ENCODE data around the gene DNAJC6. TPM values are rescaled to one million over a fixed set of nuclear protein-coding genes. Genes with fewer than 3 reads are reported as not detected.

The DNAJC6 gene
- polyA plus RNA-seq, 1 of the 3 experiments (the other 2 are of a cell fraction): 1.9 TPM

GRCh38 chr1:65409314-65409713, 100.0 kb downstream of the DNAJC6 start:
- Histone ChIP-seq H3K4me2 (no peak overlapping the region), H3K36me3 (replicated peaks in 1 of 2; ENCODE audit: control insufficient read depth in 1 of 2, insufficient read depth in 2 of 2, low read length in 1 of 2) (peaks cover 0 to 22% of the 10 kb centered on the region in 2 experiments), H3F3A (replicated peaks; ENCODE audit: insufficient read depth) (no peaks in the 10 kb centered on the region), H3K4me1 (ENCODE audit: control insufficient read depth in 1 of 2, insufficient read depth in 2 of 2, low read depth in 1 of 2, low read length in 1 of 2) (no peaks in the 10 kb centered on the region), H2AFZ (ENCODE audit: low read depth) (no peak overlapping the region), H3K9ac (no peak overlapping the region), H4K20me1 (ENCODE audit: insufficient read depth) (no peaks in the 10 kb centered on the region), H3K27me3 (ENCODE audit: insufficient read depth) (no peaks in the 10 kb centered on the region), H3K9me3 (no peaks in the 10 kb centered on the region), H3K4me3 (ENCODE audit: low read depth in 2 of 2, low read length in 1 of 2) (no peak overlapping the region), H3K27ac (ENCODE audit: low read depth in 2 of 2, low read length in 1 of 2) (no peak overlapping the region), H3K79me2 (ENCODE audit: insufficient read depth) (no peaks in the 10 kb centered on the region), H3K9me2 (no peaks in the 10 kb centered on the region)
- POLR2A ChIA-PET: no interaction called here
- DNase-seq: no peak
- 68% methylated on average over 1 of the region's 1 CpG for WGBS (ENCODE audit: low lambda C conversion rate)
- TF ChIP-seq CTCF (IDR thresholded peaks at IDR 0.05) (no peak), SMC3 (IDR thresholded peaks at IDR 0.05; ENCODE audit: low read depth, low read length) (no peak), JUND (IDR thresholded peaks at IDR 0.05) (no peak), RAD21 (IDR thresholded peaks at IDR 0.05; ENCODE audit: low read length) (no peak), FOXM1 (IDR thresholded peaks at IDR 0.05; ENCODE audit: low read depth) (no peak)
- CTCF ChIA-PET: interaction anchor here (1.1 to 1.7 kb wide), 3 partner anchors 8 to 278 kb away, joined by 3 to 4 read pairs (median 3); no protein-coding TSS in a partner anchor

GRCh38 chr1:65409816-65410326, 100.5 kb downstream of the DNAJC6 start:
- TF ChIP-seq SMC3 (IDR thresholded peaks at IDR 0.05; ENCODE audit: low read depth, low read length): no peak
- TF ChIP-seq NFIC (IDR thresholded peaks at IDR 0.05; ENCODE audit: borderline replicate concordance): no peak
- TF ChIP-seq FOXJ3 (CRISPR knock-in tag; IDR thresholded peaks at IDR 0.05): no peak
- TF ChIP-seq RCOR1 (IDR thresholded peaks at IDR 0.05; ENCODE audit: low read length): no peak
- no peak for TF ChIP-seq RXRA (IDR thresholded peaks at IDR 0.05; ENCODE audit: borderline replicate concordance, low read depth)
- TF ChIP-seq SIN3A (IDR thresholded peaks at IDR 0.05; ENCODE audit: borderline replicate concordance, low read depth, low read length): no peak
- TF ChIP-seq TEAD4 (IDR thresholded peaks at IDR 0.05; ENCODE audit: borderline replicate concordance, insufficient read depth): no peak
- TF ChIP-seq RFX5 (IDR thresholded peaks at IDR 0.05; ENCODE audit: low read length): no peak
- TF ChIP-seq GATA2 (CRISPR knock-in tag; IDR thresholded peaks at IDR 0.05): no peak
- CTCF ChIA-PET: interaction anchor here (1.1 to 1.7 kb wide), 3 partner anchors 9 to 87 kb away, joined by 3 to 4 read pairs (median 3); no protein-coding TSS in a partner anchor
- POLR2A ChIA-PET: no interaction called here

More at GRCh38 chr1:65409816-65410326, 100.5 kb downstream of the DNAJC6 start:
- no peak overlapping the region for H2AFZ ChIP-seq (ENCODE audit: low read depth)
- H3F3A ChIP-seq (replicated peaks; ENCODE audit: insufficient read depth): no peaks in the 10 kb centered on the region
- peaks cover 0 to 21% of the 10 kb centered on the region in 2 experiments for H3K36me3 ChIP-seq (replicated peaks in 1 of 2; ENCODE audit: control insufficient read depth in 1 of 2, insufficient read depth in 2 of 2, low read length in 1 of 2)
- no peak overlapping the region for H3K4me3 ChIP-seq (ENCODE audit: low read depth in 2 of 2, low read length in 1 of 2)
- no peaks in the 10 kb centered on the region for H4K20me1 ChIP-seq (ENCODE audit: insufficient read depth)
- no peaks in the 10 kb centered on the region for H3K4me1 ChIP-seq (ENCODE audit: control insufficient read depth in 1 of 2, insufficient read depth in 2 of 2, low read depth in 1 of 2, low read length in 1 of 2)
- DNase-seq: no peak
- H3K4me2 ChIP-seq: no peak overlapping the region
- H3K9ac ChIP-seq: no peak overlapping the region
- no peaks in the 10 kb centered on the region for H3K9me3 ChIP-seq
- no peaks in the 10 kb centered on the region for H3K9me2 ChIP-seq
- WGBS (ENCODE audit: low lambda C conversion rate): 93% methylated on average over 4 of the region's 4 CpGs
- no peak overlapping the region for H3K27ac ChIP-seq (ENCODE audit: low read depth in 2 of 2, low read length in 1 of 2)
- H3K79me2 ChIP-seq (ENCODE audit: insufficient read depth): no peaks in the 10 kb centered on the region
- no peaks in the 10 kb centered on the region for H3K27me3 ChIP-seq (ENCODE audit: insufficient read depth)
